Gastrocnemius medialis (tissue), 4 donors: ENCODE results near the gene MAEA. TPM values are rescaled to one million over a fixed set of nuclear protein-coding genes. Genes with fewer than 3 reads are reported as not detected.
A peak's percentile ranks its signal among the peaks of the same experiment; 100 is the strongest.

Experiments
- ATAC-seq, 2 donors: fragments of 150-250 bp; one replicate each; pipeline ENCODE4 v1.9.1; 2016
- DNase-seq, 2 donors: peaks; one replicate each; pipeline ENCODE4 v3.0.0-alpha.2; 2019
- H3K27ac ChIP-seq, 4 donors: fragments of 200-600 bp; sonication (generic); 1 replicate in 1 of 4; 2 replicates in 3 of 4; pipeline ENCODE4 v1.5.1; 2016 to 2018; ENCODE audit warnings: mild to moderate bottlenecking in 2 of 4, moderate library complexity in 1 of 4
- H3K27me3 ChIP-seq, 3 donors: fragments of 200-600 bp; sonication (generic) in 2 of 3; 1 replicate in 1 of 3; 2 replicates in 2 of 3; pipeline versions ENCODE4 v1.5.1 to v1.6.0; 2016 to 2019; ENCODE audit warnings: mild to moderate bottlenecking in 1 of 3, moderate library complexity in 1 of 3
- H3K36me3 ChIP-seq, 2 donors: fragments of 200-600 bp; sonication (generic) in 1 of 2; one replicate each; pipeline ENCODE4 v1.5.1; 2017 to 2018
- H3K4me1 ChIP-seq, 2 donors: fragments of 200-600 bp; sonication (generic) in 1 of 2; one replicate each; pipeline ENCODE4 v1.5.1; 2016 to 2017; ENCODE audit warnings: mild to moderate bottlenecking in 2 of 2
- H3K4me3 ChIP-seq, 4 donors: fragments of 200-600 bp; sonication (generic) in 3 of 4; 1 replicate in 1 of 4; 2 replicates in 3 of 4; pipeline ENCODE4 v1.5.1; 2016 to 2019; ENCODE audit warnings: mild to moderate bottlenecking in 2 of 4
- H3K9me3 ChIP-seq, 3 donors: fragments of 200-600 bp; sonication (generic) in 2 of 3; 1 replicate in 1 of 3; 2 replicates in 2 of 3; pipeline ENCODE4 v1.5.1; 2016 to 2019
- POLR2A ChIP-seq, 2 donors: fragments of 450-650 bp; IDR thresholded peaks; one replicate each; pipeline ENCODE4 v1.6.1; 2017; ENCODE audit warnings: antibody characterized with exemption in 2 of 2, mild to moderate bottlenecking in 2 of 2, moderate library complexity in 2 of 2
- in situ Hi-C, 4 donors: fragments of 200-750 bp; cut with MboI; loops; one replicate each; pipeline versions ENCODE4 v1.15.0 to v1.8.0; 2017; ENCODE audit warnings: low sequenced_read_pairs in 4 of 4
- intact Hi-C: fragments of 100-400 bp; cut with DNase I; formaldehyde crosslinking; loops from one replicate; pipeline ENCODE4 v1.15.1; 2023; ENCODE audit warnings: low total_unique reads
- total RNA-seq, 4 donors: library from RNA; depleted of rRNA; stranded (reverse); fragments of >200 nt; gene quantifications; one replicate each; pipeline versions ENCODE4 v1.1.0 to v1.2.3, GENCODE V29; 2016
- TF ChIP-seq, protein P1 (sequence below), 5 experiments: fragments of 450-650 bp in 3 of 5; fragments of 200-600 bp in 2 of 5; sonication (generic) in 2 of 5; IDR thresholded peaks in 4 of 5; conservative IDR thresholded peaks in 1 of 5; 1 replicate in 4 of 5; 2 replicates in 1 of 5; pipeline ENCODE4 v1.5.1; 2016 to 2019; ENCODE audit warnings: antibody characterized with exemption in 5 of 5, mild to moderate bottlenecking in 3 of 5, moderate library complexity in 3 of 5

MAEA gene
- total RNA-seq, 4 donors from 2014 or later, result 30.0 to 42.7 (median 34.3) TPM

DNA sequence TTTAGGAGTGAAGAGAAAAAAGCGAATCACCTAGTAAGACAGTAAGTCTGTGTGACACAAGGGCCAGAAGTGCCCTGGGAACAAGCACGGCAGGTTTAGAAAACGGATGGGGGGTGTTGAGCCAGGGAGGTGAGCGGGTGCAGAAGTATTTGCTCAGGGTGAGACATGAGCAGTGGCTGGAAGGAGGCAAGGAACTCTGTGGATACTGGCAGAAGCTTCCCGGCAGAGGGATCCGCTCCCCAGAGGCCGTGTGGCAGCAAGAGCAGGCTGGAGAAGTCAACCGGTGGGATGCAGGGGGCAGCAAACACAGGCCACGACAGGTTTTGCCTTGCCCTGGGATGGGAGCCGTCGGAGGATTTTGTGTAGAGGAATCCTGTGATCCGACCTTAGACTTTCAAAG, 55.0 kb downstream of the MAEA start:
- TF ChIP-seq POLR2A (IDR thresholded peaks at IDR 0.05), result no peak
- TF ChIP-seq, protein P1, sequence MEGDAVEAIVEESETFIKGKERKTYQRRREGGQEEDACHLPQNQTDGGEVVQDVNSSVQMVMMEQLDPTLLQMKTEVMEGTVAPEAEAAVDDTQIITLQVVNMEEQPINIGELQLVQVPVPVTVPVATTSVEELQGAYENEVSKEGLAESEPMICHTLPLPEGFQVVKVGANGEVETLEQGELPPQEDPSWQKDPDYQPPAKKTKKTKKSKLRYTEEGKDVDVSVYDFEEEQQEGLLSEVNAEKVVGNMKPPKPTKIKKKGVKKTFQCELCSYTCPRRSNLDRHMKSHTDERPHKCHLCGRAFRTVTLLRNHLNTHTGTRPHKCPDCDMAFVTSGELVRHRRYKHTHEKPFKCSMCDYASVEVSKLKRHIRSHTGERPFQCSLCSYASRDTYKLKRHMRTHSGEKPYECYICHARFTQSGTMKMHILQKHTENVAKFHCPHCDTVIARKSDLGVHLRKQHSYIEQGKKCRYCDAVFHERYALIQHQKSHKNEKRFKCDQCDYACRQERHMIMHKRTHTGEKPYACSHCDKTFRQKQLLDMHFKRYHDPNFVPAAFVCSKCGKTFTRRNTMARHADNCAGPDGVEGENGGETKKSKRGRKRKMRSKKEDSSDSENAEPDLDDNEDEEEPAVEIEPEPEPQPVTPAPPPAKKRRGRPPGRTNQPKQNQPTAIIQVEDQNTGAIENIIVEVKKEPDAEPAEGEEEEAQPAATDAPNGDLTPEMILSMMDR (IDR thresholded peaks at IDR 0.05 in 4 of 5, conservative IDR thresholded peaks at IDR 0.05 in 1 of 5), result no peak
- DNase-seq (no peak), ATAC-seq (no peak)
- intact Hi-C loops (loop anchor here (5.0 to 10.0 kb wide), 5 partner anchors 172 to 528 kb away; partner anchors contain the start of genes FGFRL1, LETM1, NSD2 and SPON2), in situ Hi-C loops (loop anchor here in 3 of 4 donors (5.0 to 10.0 kb wide), 2 partner anchors 90 to 92 kb away; no protein-coding TSS in a partner anchor)
- Histone ChIP-seq H3K27ac (no peak overlapping the region), H3K9me3 (no peaks in the 10 kb centered on the region), H3K36me3 (peaks cover 6 to 26% of the 10 kb centered on the region in 2 donors), H3K4me1 (peaks cover 17 to 27% of the 10 kb centered on the region in 2 donors), H3K4me3 (no peak overlapping the region), H3K27me3 (no peaks in the 10 kb centered on the region)

DNA sequence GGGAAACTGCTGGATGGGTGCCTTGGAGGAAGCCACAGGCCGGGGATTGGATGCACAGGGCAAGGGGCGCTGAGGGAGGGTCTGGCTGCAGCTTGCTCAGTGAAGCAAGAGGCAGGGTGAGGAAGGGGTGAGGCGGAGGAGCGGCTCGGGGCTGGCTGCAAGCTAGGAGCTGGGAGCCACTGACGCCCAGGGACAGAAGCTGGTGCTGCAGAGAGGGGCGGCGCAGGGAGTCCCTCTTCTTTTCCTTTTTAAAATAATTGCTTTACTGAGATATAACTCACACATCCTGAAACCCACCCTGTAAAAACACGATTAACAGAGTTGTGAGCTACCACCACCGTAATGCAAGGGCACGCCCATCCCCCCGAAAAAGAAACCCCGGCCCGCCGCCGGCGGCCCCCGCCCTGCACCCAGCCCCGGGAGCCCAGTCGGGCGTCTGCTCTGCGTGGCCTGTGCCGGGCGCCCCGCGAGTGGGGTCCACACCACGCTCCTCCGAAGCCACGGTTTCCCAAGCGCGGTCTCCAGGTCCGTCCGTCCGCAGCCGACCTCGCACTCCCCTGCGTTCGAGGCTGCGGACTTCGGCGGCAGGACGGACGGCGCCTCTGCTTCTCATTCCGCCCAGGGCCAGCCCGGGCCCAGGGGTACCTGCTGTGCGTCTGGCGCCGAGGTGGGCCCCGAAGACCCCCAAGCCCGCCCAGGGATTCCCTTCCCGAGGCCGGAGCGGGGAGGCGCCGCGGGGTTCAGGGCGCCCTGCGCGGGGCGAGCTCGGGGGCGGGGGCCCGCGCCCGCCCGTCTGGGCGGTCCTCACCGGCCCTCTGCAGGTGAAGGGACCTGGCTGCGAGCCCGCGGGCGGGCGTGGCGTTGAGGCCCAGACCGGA, 56.5 kb downstream of the MAEA start:
- in situ Hi-C loops (loop anchor here in 3 of 4 donors (5.0 to 10.0 kb wide), 2 partner anchors 91 to 94 kb away; no protein-coding TSS in a partner anchor), intact Hi-C loops (loop anchor here (1.0 to 10.0 kb wide), 6 partner anchors 97 to 526 kb away; partner anchors contain the start of genes CTBP1, FGFRL1, LETM1 and NSD2)
- DNase-seq (peak in 1 of 2 donors; percentile 48), ATAC-seq (peak; percentile 7 to 12)
- peaks cover 0 to 15% of the 10 kb centered on the region in 2 donors for H3K36me3 ChIP-seq
- H3K27ac ChIP-seq, result peak overlapping the region; percentile 70 to 97 (median 84)
- H3K4me1 ChIP-seq, result peaks cover 17 to 27% of the 10 kb centered on the region in 2 donors
- H3K27me3 ChIP-seq, result no peaks in the 10 kb centered on the region
- peak overlapping the region; percentile 76 to 98 (median 82) for H3K4me3 ChIP-seq
- no peaks in the 10 kb centered on the region for H3K9me3 ChIP-seq
- TF ChIP-seq POLR2A (IDR thresholded peaks at IDR 0.05), result no peak
- TF ChIP-seq, protein P1 (IDR thresholded peaks at IDR 0.05 in 4 of 5, conservative IDR thresholded peaks at IDR 0.05 in 1 of 5), result peak in 1 of 5 experiments; percentile 12

DNA sequence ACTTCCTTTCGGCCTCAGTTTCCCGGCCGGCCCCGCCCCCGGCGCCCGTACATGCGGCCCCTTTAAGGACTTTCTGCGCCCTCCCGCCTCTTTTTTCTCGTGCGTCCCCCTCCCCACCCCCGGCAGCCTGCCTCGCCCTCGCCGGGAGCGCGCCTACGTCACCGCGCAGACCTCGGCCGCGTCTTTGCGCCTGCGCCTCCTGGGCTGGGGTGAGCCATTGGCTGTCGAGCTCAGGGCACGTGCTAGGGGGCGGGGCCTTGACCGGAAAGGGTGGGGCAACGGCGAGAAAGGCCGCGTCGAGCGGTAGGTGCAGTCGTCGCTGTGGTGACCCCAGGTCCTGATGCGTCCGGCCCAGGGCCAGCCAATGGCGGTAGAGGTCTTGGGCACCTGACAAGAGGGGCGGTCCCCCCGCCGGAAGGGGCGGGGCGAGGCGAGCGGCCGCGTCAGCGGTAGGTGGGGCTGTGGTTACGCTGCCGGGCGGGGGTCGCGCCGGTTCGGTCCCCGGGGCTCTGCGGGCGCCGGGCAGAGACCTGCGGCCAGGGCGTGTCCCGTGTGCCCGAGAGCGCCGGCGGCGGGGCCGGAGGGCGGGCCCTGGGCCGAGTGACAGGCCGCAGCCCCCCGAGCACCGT, 57.2 kb downstream of the MAEA start, which contains the start of gene UVSSA:
Gene UVSSA, plus strand, starts transcription at position 428 of the 629 bp plus-strand sequence. CDS start 884 bp downstream, outside the sequence.
- Histone ChIP-seq H3K4me3 (peak within 1 kb of the TSS; percentile 76 to 98 (median 88)), H3K36me3 (peaks cover 0 to 12% of the 10 kb centered on the region in 2 donors), H3K4me1 (peaks cover 20 to 31% of the 10 kb centered on the region in 2 donors), H3K9me3 (no peaks in the 10 kb centered on the region), H3K27me3 (no peaks in the 10 kb centered on the region), H3K27ac (peak within 1 kb of the TSS; percentile 88 to 99 (median 97))
- peak; percentile 92 to 97 for TF ChIP-seq POLR2A (IDR thresholded peaks at IDR 0.05)
- TF ChIP-seq, protein P1 (IDR thresholded peaks at IDR 0.05 in 4 of 5, conservative IDR thresholded peaks at IDR 0.05 in 1 of 5), result peak in 1 of 5 experiments; percentile 16
- in situ Hi-C loops (loop anchor here in 3 of 4 donors (5.0 to 10.0 kb wide), 2 partner anchors 92 to 95 kb away; no protein-coding TSS in a partner anchor), intact Hi-C loops (loop anchor here (1.0 to 10.0 kb wide), 8 partner anchors 58 to 673 kb away; partner anchors contain the start of genes ATP5ME, CTBP1, FGFRL1 and LETM1)
- ATAC-seq, result peak; percentile 86 to 88
- peak; percentile 100 for DNase-seq

DNA sequence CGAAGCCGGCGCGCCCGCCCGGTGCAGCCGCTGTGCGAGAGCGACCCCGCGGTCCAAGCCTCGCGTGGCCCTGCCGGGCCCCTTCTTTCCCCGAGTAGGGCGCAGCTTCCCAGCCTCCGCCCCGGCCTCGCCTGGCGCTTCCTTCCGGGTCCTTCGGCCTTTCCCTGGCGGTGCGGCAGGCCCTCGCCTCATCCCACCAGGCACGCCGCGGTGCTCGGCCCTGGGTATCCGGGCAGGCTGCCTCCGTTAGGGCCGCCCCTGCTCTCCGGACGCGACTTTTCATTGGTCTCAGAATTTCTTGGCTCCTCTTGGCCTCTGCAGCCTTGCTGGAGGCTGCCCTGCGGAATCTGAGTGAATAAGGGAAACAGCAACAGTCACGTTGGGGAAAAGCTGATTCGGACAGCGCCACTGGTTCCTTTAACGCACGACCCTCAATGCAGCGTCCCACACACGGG, 57.7 kb downstream of the MAEA start:
- TF ChIP-seq, protein P1 (IDR thresholded peaks at IDR 0.05 in 4 of 5, conservative IDR thresholded peaks at IDR 0.05 in 1 of 5), result no peak
- no peak for TF ChIP-seq POLR2A (IDR thresholded peaks at IDR 0.05)
- intact Hi-C loops, result loop anchor here (1.0 to 10.0 kb wide), 7 partner anchors 58 to 673 kb away; partner anchors contain the start of genes ATP5ME, FGFRL1, LETM1 and MAEA

More for the DNA sequence above, 57.7 kb downstream of the MAEA start:
- peak overlapping the region; percentile 88 to 99 (median 97) for H3K27ac ChIP-seq
- peak; percentile 37 to 46 for ATAC-seq
- in situ Hi-C loops, result loop anchor here in 3 of 4 donors (5.0 to 10.0 kb wide), 2 partner anchors 93 to 95 kb away; no protein-coding TSS in a partner anchor
- H3K9me3 ChIP-seq, result no peaks in the 10 kb centered on the region
- peak; percentile 22 to 61 for DNase-seq
- H3K36me3 ChIP-seq, result peaks cover 0 to 14% of the 10 kb centered on the region in 2 donors
- H3K4me3 ChIP-seq, result peak overlapping the region; percentile 76 to 96 (median 88)
- no peaks in the 10 kb centered on the region for H3K27me3 ChIP-seq
- H3K4me1 ChIP-seq, result peaks cover 20 to 31% of the 10 kb centered on the region in 2 donors
